Subcutaneous adipose tissue (tissue), 4 donors: Measurements from ENCODE around the gene NOXRED1. TPM values are rescaled to one million over a fixed set of nuclear protein-coding genes. Genes with fewer than 3 reads are reported as not detected.

Experiments used
- CTCF ChIP-seq: fragments of 450-650 bp; IDR thresholded peaks from one replicate; pipeline ENCODE4 v1.5.1; 2016; ENCODE audit warnings: low read depth, mild to moderate bottlenecking, control low read depth, antibody characterized with exemption, moderate library complexity
- total RNA-seq, 4 donors: library from RNA; depleted of rRNA; stranded (reverse); fragments of >200 nt; gene quantifications; one replicate each; pipeline ENCODE4 v1.1.0, GENCODE V29; 2016

NOXRED1 gene
- total RNA-seq, 4 donors from 2014 or later = 0.22 to 0.51 TPM; not detected in 2

- no peak for TF ChIP-seq CTCF
Measured at GRCh38 chr14:77436042-77436441, 12.7 kb upstream of the NOXRED1 start.

- no peak for TF ChIP-seq CTCF
Measured at GRCh38 chr14:77426396-77426795, 3.1 kb upstream of the NOXRED1 start.

- TF ChIP-seq CTCF = no peak
Measured at GRCh38 chr14:77424862-77425261, 1.5 kb upstream of the NOXRED1 start.

- TF ChIP-seq CTCF = no peak
Measured at GRCh38 chr14:77421201-77421600, 2.1 kb downstream of the NOXRED1 start.

- no peak for TF ChIP-seq CTCF
Measured at GRCh38 chr14:77416836-77417235, 6.5 kb downstream of the NOXRED1 start.

GRCh38 chr14:77409131-77409533, 14.2 kb downstream of the NOXRED1 start:
- TF ChIP-seq CTCF = no peak

- no peak for TF ChIP-seq CTCF
Measured at GRCh38 chr14:77407158-77407557, 16.2 kb downstream of the NOXRED1 start.
